Lung (tissue), 12 donors: ENCODE results near the gene CYP26C1. TPM values are rescaled to one million over a fixed set of nuclear protein-coding genes. Genes with fewer than 3 reads are reported as not detected.

Source experiments
- ATAC-seq: fragments of 200-7000 bp; cut with Tn5 transposase; one replicate; pipeline ENCODE4 v1.9.1; 2020; ENCODE audit warnings: moderate number of reproducible peaks; ENCODE audit not compliant: insufficient read depth, low FRiP score
- DNase-seq, 3 donors: peaks; one replicate each; pipeline ENCODE4 v3.0.0-alpha.2; 2013 to 2017
- H3K27ac ChIP-seq, 2 donors: one replicate each; pipeline ENCODE4 v1.5.1; 2013; ENCODE audit warnings: mild to moderate bottlenecking in 2 of 2, moderate library complexity in 2 of 2, control low read depth in 1 of 2, inconsistent platforms in 1 of 2, low read depth in 1 of 2, low read length in 1 of 2
- H3K27me3 ChIP-seq, 3 donors: one replicate each; pipeline ENCODE4 v1.5.1; 2013; ENCODE audit warnings: low read length in 2 of 3; ENCODE audit not compliant: control insufficient read depth in 3 of 3, insufficient read depth in 3 of 3
- H3K36me3 ChIP-seq, 4 donors: one replicate each; pipeline ENCODE4 v1.5.1; 2013; ENCODE audit warnings: low read length in 4 of 4, mild to moderate bottlenecking in 1 of 4, moderate library complexity in 1 of 4; ENCODE audit not compliant: control insufficient read depth in 4 of 4, insufficient read depth in 4 of 4
- H3K4me1 ChIP-seq, 5 donors: one replicate each; pipeline ENCODE4 v1.5.1; 2013; ENCODE audit warnings: low read length in 5 of 5, mild to moderate bottlenecking in 2 of 5, moderate library complexity in 1 of 5; ENCODE audit not compliant: control insufficient read depth in 5 of 5, insufficient read depth in 5 of 5
- H3K4me3 ChIP-seq: one replicate; pipeline ENCODE4 v1.5.1; 2013; ENCODE audit warnings: mild to moderate bottlenecking, control low read depth, moderate library complexity
- H3K9ac ChIP-seq, 2 donors: one replicate each; pipeline ENCODE4 v1.5.1; 2013; ENCODE audit warnings: low read length in 2 of 2, control low read depth in 1 of 2; ENCODE audit not compliant: insufficient read depth in 1 of 2
- H3K9me3 ChIP-seq, 4 donors: one replicate each; pipeline ENCODE4 v1.5.1; 2013; ENCODE audit warnings: low read length in 3 of 4, mild to moderate bottlenecking in 1 of 4, moderate library complexity in 1 of 4; ENCODE audit not compliant: control insufficient read depth in 4 of 4, insufficient read depth in 3 of 4
- CTCF ChIP-seq: IDR thresholded peaks from 2 replicates; pipeline ENCODE4 v1.5.1; 2012; ENCODE audit warnings: mild to moderate bottlenecking; ENCODE audit errors: control extremely low read depth, extremely low read depth
- WGBS, 2 donors: extraction: QIAGEN DNeasy Blood & Tissue Kit; methylation state at CpG; one replicate each; pipeline ENCODE4 v1.1.7; 2013; 5-methylcytosine and 5-hydroxymethylcytosine counted together
- polyA plus RNA-seq, 2 donors: library from polyadenylated mRNA; stranded (reverse); fragments of 200-250 nt; gene quantifications; one replicate each; pipeline ENCODE4 v1.2.1, GENCODE V29; 2013
- total RNA-seq, 2 donors: library from RNA; depleted of rRNA in 1 of 2; stranded (reverse); fragments of >200 nt in 1 of 2; gene quantifications; one replicate each; pipeline ENCODE4 v1.2.1, GENCODE V29; 2014 to 2021
- donor health status: control.
- donor health status: control.
- donor health status: Bipolar disorder and iron deficiency.
- donor health status: healthy.
- donor health status: DM: yes; HTN: yes; CAD: no.

CYP26C1 gene
- total and polyA plus RNA-seq, 4 donors, result 0.02 to 0.77 (median 0.06) TPM; not detected in 1

GRCh38 chr10:93077860-93078337, 17.3 kb downstream of the CYP26C1 start:
- H3K9ac ChIP-seq, result no peak overlapping the region
- no peaks in the 10 kb centered on the region for H3K36me3 ChIP-seq
- H3K27ac ChIP-seq, result no peak overlapping the region
- no peak for TF ChIP-seq CTCF
- peaks cover 0 to 6% (median 0%) of the 10 kb centered on the region in 4 donors for H3K9me3 ChIP-seq
- no peak for DNase-seq
- H3K27me3 ChIP-seq, result peaks cover 4 to 51% (median 27%) of the 10 kb centered on the region in 3 donors
- no peak for ATAC-seq
- no peak overlapping the region for H3K4me3 ChIP-seq
- WGBS, 2 donors, result 88 to 95% methylated on average over 5 of the region's 5 CpGs
- H3K4me1 ChIP-seq, result peaks cover 0 to 35% (median 9%) of the 10 kb centered on the region in 5 donors

- H3K9ac ChIP-seq, result no peak overlapping the region
- H3K27ac ChIP-seq, result no peak overlapping the region
- H3K4me3 ChIP-seq, result no peak overlapping the region
- WGBS, 2 donors, result 50 to 56% methylated on average over 9 of the region's 9 CpGs
- H3K36me3 ChIP-seq, result no peaks in the 10 kb centered on the region
- H3K9me3 ChIP-seq, result peaks cover 0 to 4% (median 0%) of the 10 kb centered on the region in 4 donors
- no peak for TF ChIP-seq CTCF
- DNase-seq (no peak), ATAC-seq (peak; percentile 10)
- peaks cover 0 to 16% (median 0%) of the 10 kb centered on the region in 5 donors for H3K4me1 ChIP-seq
- H3K27me3 ChIP-seq, result peaks cover 0 to 35% (median 15%) of the 10 kb centered on the region in 3 donors
Observed at GRCh38 chr10:93079663-93080349, 19.2 kb downstream of the CYP26C1 start.

GRCh38 chr10:93080350-93081046, 19.9 kb downstream of the CYP26C1 start:
- no peaks in the 10 kb centered on the region for H3K36me3 ChIP-seq
- H3K9ac ChIP-seq, result no peak overlapping the region
- H3K27me3 ChIP-seq, result peaks cover 0 to 28% (median 13%) of the 10 kb centered on the region in 3 donors
- H3K27ac ChIP-seq, result no peak overlapping the region
- DNase-seq (peak in 2 of 3 donors; percentile 50 to 55), ATAC-seq (peak; percentile 71)
- H3K4me1 ChIP-seq, result peaks cover 0 to 12% (median 0%) of the 10 kb centered on the region in 5 donors
- no peaks in the 10 kb centered on the region for H3K9me3 ChIP-seq
- no peak overlapping the region for H3K4me3 ChIP-seq
- TF ChIP-seq CTCF, result peak; percentile 61
- 59 to 60% methylated on average over 22 of the region's 22 CpGs for WGBS, 2 donors
